ENCODE measurements around the gene LETM1.

The LETM1 gene

GRCh38 chr4:1798580-1799386, 57.2 kb downstream of the LETM1 start:
- no peak overlapping the region for H3K27ac ChIP-seq (ENCODE audit: low read depth, low read length)
- H3K36me3 ChIP-seq (ENCODE audit: insufficient read depth, low read length) = peaks cover 7% of the 10 kb centered on the region
- H3K9me3 ChIP-seq (ENCODE audit: insufficient read depth, low read depth, low read length) = no peaks in the 10 kb centered on the region
- H3K9ac ChIP-seq (ENCODE audit: low read depth, low read length) = no peak overlapping the region
- H3K4me1 ChIP-seq (ENCODE audit: insufficient read depth, low read length) = no peaks in the 10 kb centered on the region
- 95% methylated on average over 30 of the region's 30 CpGs for WGBS
- peaks cover 24% of the 10 kb centered on the region for H3K27me3 ChIP-seq (ENCODE audit: insufficient read depth, low read length)
- H3K4me3 ChIP-seq (ENCODE audit: low read length) = no peak overlapping the region

DNA sequence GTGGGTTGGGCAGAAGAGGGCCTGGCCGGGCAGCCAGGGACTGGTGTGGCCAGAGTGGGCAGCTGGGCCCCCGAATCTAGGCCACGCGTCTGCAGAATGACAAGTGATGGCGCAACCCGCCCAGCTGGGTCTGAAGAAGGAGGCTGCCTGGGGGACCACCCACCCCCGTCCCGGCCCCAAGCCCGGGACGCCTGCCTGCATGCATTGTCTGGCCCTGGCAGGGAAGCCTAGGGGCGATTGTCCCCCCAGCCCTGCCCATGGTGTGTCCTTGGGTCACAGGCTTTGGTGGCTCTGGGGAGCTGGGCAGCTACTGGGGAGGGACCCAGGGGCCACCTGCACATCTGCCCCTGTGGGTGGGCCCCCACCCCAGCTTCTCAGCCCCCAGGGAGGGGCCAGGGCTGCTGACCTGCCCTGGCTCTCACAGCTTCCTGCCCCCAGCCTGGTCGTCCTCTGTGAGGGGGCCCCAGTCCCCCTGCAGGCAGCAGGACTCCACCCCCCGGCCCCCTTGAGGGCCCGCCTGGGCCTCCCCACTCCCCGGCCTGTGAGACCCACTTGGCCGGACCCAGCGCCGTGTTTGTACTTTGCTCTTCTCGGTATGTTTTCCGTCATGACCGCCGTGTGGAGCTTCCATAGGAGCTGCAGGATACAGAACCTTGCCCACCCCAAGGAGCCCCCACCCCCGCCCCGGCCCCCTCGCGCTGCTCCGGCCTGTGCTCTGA, 57.9 kb downstream of the LETM1 start:
- H3K9me3 ChIP-seq (ENCODE audit: insufficient read depth, low read depth, low read length) = no peaks in the 10 kb centered on the region
- 91% methylated on average over 27 of the region's 27 CpGs for WGBS
- peaks cover 4% of the 10 kb centered on the region for H3K36me3 ChIP-seq (ENCODE audit: insufficient read depth, low read length)
- no peak overlapping the region for H3K9ac ChIP-seq (ENCODE audit: low read depth, low read length)
- no peak overlapping the region for H3K27ac ChIP-seq (ENCODE audit: low read depth, low read length)
- H3K27me3 ChIP-seq (ENCODE audit: insufficient read depth, low read length) = peaks cover 26% of the 10 kb centered on the region
- H3K4me1 ChIP-seq (ENCODE audit: insufficient read depth, low read length) = no peaks in the 10 kb centered on the region
- no peak overlapping the region for H3K4me3 ChIP-seq (ENCODE audit: low read length)

GRCh38 chr4:1797298-1797860, 58.6 kb downstream of the LETM1 start:
- Histone ChIP-seq H3K27me3 (ENCODE audit: insufficient read depth, low read length) (peaks cover 32% of the 10 kb centered on the region), H3K9me3 (ENCODE audit: insufficient read depth, low read depth, low read length) (no peaks in the 10 kb centered on the region), H3K36me3 (ENCODE audit: insufficient read depth, low read length) (no peaks in the 10 kb centered on the region; the same call in 1 of the 2 replicates), H3K27ac (ENCODE audit: low read depth, low read length) (no peak overlapping the region), H3K9ac (ENCODE audit: low read depth, low read length) (no peak overlapping the region), H3K4me3 (ENCODE audit: low read length) (no peak overlapping the region), H3K4me1 (ENCODE audit: insufficient read depth, low read length) (0 out of 2 replicates have a peak, but pooled peaks cover 2% of the 10 kb centered on the region)
- 93% methylated on average over 16 of the region's 16 CpGs for WGBS

- WGBS = 94% methylated on average over 14 of the region's 14 CpGs
- no peak overlapping the region for H3K9ac ChIP-seq (ENCODE audit: low read depth, low read length)
- 0 out of 2 replicates have a peak, but pooled peaks cover 2% of the 10 kb centered on the region for H3K4me1 ChIP-seq (ENCODE audit: insufficient read depth, low read length)
- H3K9me3 ChIP-seq (ENCODE audit: insufficient read depth, low read depth, low read length) = no peaks in the 10 kb centered on the region
- H3K36me3 ChIP-seq (ENCODE audit: insufficient read depth, low read length) = no peaks in the 10 kb centered on the region
- peaks cover 39% of the 10 kb centered on the region for H3K27me3 ChIP-seq (ENCODE audit: insufficient read depth, low read length)
- H3K4me3 ChIP-seq (ENCODE audit: low read length) = no peak overlapping the region
- no peak overlapping the region for H3K27ac ChIP-seq (ENCODE audit: low read depth, low read length)
Measured at GRCh38 chr4:1796486-1797204, 59.3 kb downstream of the LETM1 start.

GRCh38 chr4:1795299-1796195, 60.4 kb downstream of the LETM1 start:
- Histone ChIP-seq H3K9me3 (ENCODE audit: insufficient read depth, low read depth, low read length) (no peaks in the 10 kb centered on the region), H3K36me3 (ENCODE audit: insufficient read depth, low read length) (no peaks in the 10 kb centered on the region), H3K4me1 (ENCODE audit: insufficient read depth, low read length) (0 out of 2 replicates have a peak, but pooled peaks cover 2% of the 10 kb centered on the region), H3K9ac (ENCODE audit: low read depth, low read length) (no peak overlapping the region), H3K27ac (ENCODE audit: low read depth, low read length) (no peak overlapping the region; the same call in 1 of the 2 replicates), H3K4me3 (ENCODE audit: low read length) (peak overlapping the region; percentile 70), H3K27me3 (ENCODE audit: insufficient read depth, low read length) (peaks cover 49% of the 10 kb centered on the region)
- WGBS = 24% methylated on average over 30 of the region's 32 CpGs

- Histone ChIP-seq H3K27me3 (ENCODE audit: insufficient read depth, low read length) (peaks cover 53% of the 10 kb centered on the region), H3K9me3 (ENCODE audit: insufficient read depth, low read depth, low read length) (no peaks in the 10 kb centered on the region), H3K4me1 (ENCODE audit: insufficient read depth, low read length) (0 out of 2 replicates have a peak, but pooled peaks cover 2% of the 10 kb centered on the region), H3K4me3 (ENCODE audit: low read length) (peak overlapping the region; percentile 70), H3K36me3 (ENCODE audit: insufficient read depth, low read length) (no peaks in the 10 kb centered on the region), H3K27ac (ENCODE audit: low read depth, low read length) (no peak overlapping the region), H3K9ac (ENCODE audit: low read depth, low read length) (no peak overlapping the region; the same call in 1 of the 2 replicates)
- WGBS = under 1% methylated on average over 68 of the region's 68 CpGs
Measured at GRCh38 chr4:1794809-1795298, 61.1 kb downstream of the LETM1 start.

- H3K27ac ChIP-seq (ENCODE audit: low read depth, low read length) = no peak overlapping the region
- 0 out of 2 replicates have a peak, but pooled peaks cover 2% of the 10 kb centered on the region for H3K4me1 ChIP-seq (ENCODE audit: insufficient read depth, low read length)
- H3K9me3 ChIP-seq (ENCODE audit: insufficient read depth, low read depth, low read length) = no peaks in the 10 kb centered on the region
- peak overlapping the region; percentile 70 for H3K4me3 ChIP-seq (ENCODE audit: low read length)
- H3K36me3 ChIP-seq (ENCODE audit: insufficient read depth, low read length) = no peaks in the 10 kb centered on the region
- peak overlapping the region; percentile 70 for H3K9ac ChIP-seq (ENCODE audit: low read depth, low read length)
- peaks cover 53% of the 10 kb centered on the region for H3K27me3 ChIP-seq (ENCODE audit: insufficient read depth, low read length)
- WGBS = under 1% methylated on average over 101 of the region's 101 CpGs
Measured at GRCh38 chr4:1793940-1794808, 61.8 kb downstream of the LETM1 start.

DNA sequence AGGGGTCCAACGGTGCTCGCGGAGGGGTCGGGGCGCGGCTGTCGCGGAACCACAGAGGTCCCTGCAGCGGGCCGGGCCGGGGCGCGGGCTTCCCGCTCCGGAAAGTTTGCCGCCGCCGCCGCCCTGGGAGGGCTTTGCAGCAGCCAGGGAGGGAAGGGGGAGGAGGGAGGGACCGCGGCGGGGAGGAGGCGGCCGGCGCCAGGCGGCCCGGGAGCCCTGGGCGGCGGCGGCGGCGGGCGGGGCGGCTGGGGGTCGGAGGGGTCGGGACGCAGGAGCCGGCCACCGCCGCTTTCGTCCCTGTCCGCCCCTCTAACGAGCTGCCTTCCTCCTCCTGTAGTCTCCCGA, 62.5 kb downstream of the LETM1 start:
- Histone ChIP-seq H3K36me3 (ENCODE audit: insufficient read depth, low read length) (no peaks in the 10 kb centered on the region), H3K9me3 (ENCODE audit: insufficient read depth, low read depth, low read length) (no peaks in the 10 kb centered on the region), H3K4me3 (ENCODE audit: low read length) (peak overlapping the region; percentile 70), H3K9ac (ENCODE audit: low read depth, low read length) (peak overlapping the region; percentile 70), H3K27ac (ENCODE audit: low read depth, low read length) (no peak overlapping the region; the same call in 1 of the 2 replicates), H3K4me1 (ENCODE audit: insufficient read depth, low read length) (0 out of 2 replicates have a peak, but pooled peaks cover 2% of the 10 kb centered on the region), H3K27me3 (ENCODE audit: insufficient read depth, low read length) (peaks cover 53% of the 10 kb centered on the region)
- 1% methylated on average over 44 of the region's 44 CpGs for WGBS

DNA sequence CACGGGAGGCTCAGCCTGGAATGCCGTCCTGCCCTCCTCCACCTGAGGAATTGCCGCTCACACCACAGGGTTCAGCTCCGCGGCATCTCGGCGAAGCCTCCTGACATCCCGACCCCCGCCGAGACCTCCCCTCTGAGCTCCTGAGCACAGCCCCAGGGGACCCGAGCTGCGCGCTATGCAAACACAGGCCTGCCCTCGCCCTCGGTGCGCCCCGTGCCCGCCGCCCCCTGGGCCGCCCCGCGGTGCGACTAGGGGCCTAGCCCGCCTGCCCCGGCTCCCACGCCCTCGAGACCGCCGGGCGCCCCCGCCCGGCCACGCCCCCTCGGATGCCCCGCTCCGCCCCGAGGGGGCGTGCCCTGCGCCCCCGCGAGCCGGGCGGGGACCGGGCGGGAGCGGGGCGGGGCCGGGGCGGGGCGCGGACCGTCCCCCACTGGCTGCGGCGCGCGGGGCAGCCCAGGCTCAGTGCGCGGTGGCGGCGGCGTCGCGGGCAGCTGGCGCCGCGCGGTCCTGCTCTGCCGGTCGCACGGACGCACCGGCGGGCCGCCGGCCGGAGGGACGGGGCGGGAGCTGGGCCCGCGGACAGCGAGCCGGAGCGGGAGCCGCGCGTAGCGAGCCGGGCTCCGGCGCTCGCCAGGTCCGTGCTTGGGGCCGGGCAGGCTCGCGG, 63.0 kb downstream of the LETM1 start, which contains the start of gene FGFR3:
FGFR3 (plus strand) TSS at position 462 of the 664 bp plus-strand sequence. CDS start 642 bp downstream, outside the sequence.
- Histone ChIP-seq H3K4me1 (ENCODE audit: insufficient read depth, low read length) (peaks cover 2% of the 10 kb centered on the region; the same call in 1 of the 2 replicates), H3K36me3 (ENCODE audit: insufficient read depth, low read length) (no peaks in the 10 kb centered on the region), H3K9ac (ENCODE audit: low read depth, low read length) (peak within 1 kb of the TSS; percentile 70), H3K27ac (ENCODE audit: low read depth, low read length) (peak within 1 kb of the TSS; percentile 64; the same call in 1 of the 2 replicates), H3K27me3 (ENCODE audit: insufficient read depth, low read length) (peaks cover 53% of the 10 kb centered on the region), H3K9me3 (ENCODE audit: insufficient read depth, low read depth, low read length) (no peaks in the 10 kb centered on the region), H3K4me3 (ENCODE audit: low read length) (peak within 1 kb of the TSS; percentile 70)
- under 1% methylated on average over 90 of the region's 95 CpGs for WGBS

All from HUES64 (cell line).